Activated CD4-positive, alpha-beta memory T cell treated with anti-CD3 and anti-CD28 coated beads, Interleukin-2, amount 10 ng/mL, durations not matched to agents 7 days and 5 days (primary cell): ENCODE results near the gene MN1. TPM values are rescaled to one million over a fixed set of nuclear protein-coding genes. Genes with fewer than 3 reads are reported as not detected.

Experiments
- CTCF ChIA-PET: fragments of 350-600 bp; sonication (Branson Sonifier 250); formaldehyde crosslinking; loops from one replicate; lab custom pipeline; 2021; ENCODE audit warnings: antibody characterized with exemption, inconsistent platforms; lab: Charles Lee
- POLR2A ChIA-PET: fragments of 350-600 bp; sonication (Branson Sonifier 250); formaldehyde crosslinking; loops from one replicate; lab custom pipeline; 2021; ENCODE audit warnings: antibody characterized with exemption; lab: Charles Lee
- DNase-seq: peaks from one replicate; pipeline ENCODE4 v3.0.0-alpha.2; 2020
- H3K27ac Mint-ChIP-seq: one replicate; pipeline ENCODE4 v1.8.0; 2021; ENCODE audit warnings: mild to moderate bottlenecking, mixed read lengths
- H3K27me3 Mint-ChIP-seq: one replicate; pipeline ENCODE4 v1.8.0; 2021; ENCODE audit warnings: mixed read lengths
- H3K36me3 Mint-ChIP-seq: one replicate; pipeline ENCODE4 v1.8.0; 2021; ENCODE audit warnings: low read depth, mixed read lengths
- H3K4me1 Mint-ChIP-seq: one replicate; pipeline ENCODE4 v1.8.0; 2021; ENCODE audit warnings: mixed read lengths
- H3K4me3 Mint-ChIP-seq: one replicate; pipeline ENCODE4 v1.8.0; 2021; ENCODE audit warnings: mild to moderate bottlenecking, mixed read lengths
- H3K9me3 Mint-ChIP-seq: one replicate; pipeline ENCODE4 v1.8.0; 2021; ENCODE audit warnings: mixed read lengths
- total RNA-seq, 2 experiments: library from RNA; stranded (reverse); gene quantifications; one replicate each; pipeline ENCODE4 v1.2.3, GENCODE V29; 2021

The MN1 gene
- total RNA-seq, 2 experiments from 2014 or later = 0.35 to 0.40 TPM

DNA sequence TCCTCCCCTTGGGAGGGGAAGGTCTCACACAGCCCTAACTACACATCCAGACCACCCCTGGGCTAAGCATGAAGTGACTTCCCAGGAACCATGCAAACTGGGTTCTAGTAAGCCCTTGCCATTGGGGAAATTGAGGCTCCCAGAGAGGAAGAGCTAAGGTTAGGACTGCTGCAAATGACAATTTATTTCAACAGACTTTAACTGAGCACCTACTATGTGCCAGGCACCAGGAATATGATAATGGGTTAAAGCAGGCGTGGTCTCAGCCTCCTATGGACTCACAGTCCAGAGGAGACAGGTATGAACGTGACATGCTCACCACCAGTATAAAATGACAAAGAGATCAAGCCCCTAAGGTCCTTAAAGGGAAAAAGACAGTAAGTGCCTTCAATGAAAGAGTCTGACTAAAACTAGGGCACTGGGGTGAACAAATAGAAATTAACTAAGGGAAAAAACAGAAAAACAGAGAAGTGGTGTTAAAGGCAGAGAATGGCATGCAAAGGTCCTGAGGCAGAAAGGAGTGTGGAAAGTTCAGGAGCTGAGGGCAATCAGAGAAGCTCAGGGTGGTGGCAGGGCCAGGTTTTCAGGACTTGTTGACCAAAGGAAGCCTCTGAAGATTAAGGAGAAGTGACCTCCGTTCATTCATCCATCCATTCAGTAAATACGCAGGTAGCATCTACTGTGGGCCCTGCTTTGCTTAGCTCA is 14.4 kb upstream of the MN1 start:
- no peak overlapping the region for H3K27ac Mint-ChIP-seq
- no peaks in the 10 kb centered on the region for H3K4me1 Mint-ChIP-seq
- no peaks in the 10 kb centered on the region for H3K36me3 Mint-ChIP-seq
- no peak overlapping the region for H3K4me3 Mint-ChIP-seq
- ChIA-PET POLR2A (no interaction called here), CTCF (no interaction called here)
- H3K27me3 Mint-ChIP-seq = no peaks in the 10 kb centered on the region
- no peaks in the 10 kb centered on the region for H3K9me3 Mint-ChIP-seq
- DNase-seq = no peak

DNA sequence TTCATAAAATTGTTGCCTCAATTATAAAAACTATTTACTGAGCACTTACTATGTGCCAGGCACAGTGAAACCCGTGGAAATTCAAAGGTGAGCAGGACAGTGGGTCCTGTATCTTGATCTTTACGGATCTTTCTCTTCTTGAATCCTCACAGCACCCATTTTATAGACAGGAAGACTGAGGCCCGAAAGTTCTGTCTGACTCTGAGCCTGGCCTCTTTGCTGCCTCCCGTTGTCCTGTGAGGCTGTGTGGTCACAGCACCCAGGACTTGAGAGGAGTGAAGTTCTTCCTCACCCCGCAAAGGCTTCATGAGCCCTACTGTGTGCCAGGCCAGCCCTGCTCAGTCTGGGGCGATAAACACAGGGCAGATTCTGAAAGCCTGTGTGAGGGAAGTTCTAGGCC is 13.4 kb upstream of the MN1 start:
- no peaks in the 10 kb centered on the region for H3K9me3 Mint-ChIP-seq
- no peak overlapping the region for H3K27ac Mint-ChIP-seq

DNA sequence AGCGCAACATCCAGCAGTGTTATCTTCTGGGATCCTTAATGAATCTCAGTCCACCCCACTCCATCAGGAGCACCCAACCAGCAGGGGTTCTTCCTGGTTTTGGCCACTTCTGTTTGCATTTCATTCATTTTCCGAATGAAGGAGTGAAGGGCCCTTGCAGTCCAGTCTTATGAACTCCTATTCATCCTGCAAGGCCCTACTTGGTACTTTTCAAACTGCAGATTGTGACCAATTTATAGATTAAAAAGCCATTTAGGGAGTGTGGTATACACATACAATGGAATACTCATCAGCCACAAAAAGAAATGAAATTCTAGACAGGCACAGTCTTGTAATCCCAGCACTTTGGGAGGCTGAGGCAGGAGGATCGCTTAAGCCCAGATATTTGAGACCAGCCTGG is 10.2 kb upstream of the MN1 start:
- Mint-ChIP-seq H3K27ac (no peak overlapping the region), H3K27me3 (peaks cover 7% of the 10 kb centered on the region), H3K36me3 (no peaks in the 10 kb centered on the region), H3K4me3 (no peak overlapping the region), H3K9me3 (no peaks in the 10 kb centered on the region), H3K4me1 (no peaks in the 10 kb centered on the region)
- POLR2A ChIA-PET = no interaction called here
- CTCF ChIA-PET = no interaction called here
- DNase-seq = no peak

More for the DNA sequence above, 13.4 kb upstream of the MN1 start:
- Mint-ChIP-seq H3K4me3 (no peak overlapping the region), H3K4me1 (no peaks in the 10 kb centered on the region), H3K27me3 (no peaks in the 10 kb centered on the region), H3K36me3 (no peaks in the 10 kb centered on the region)
- ChIA-PET POLR2A (no interaction called here), CTCF (no interaction called here)
- DNase-seq = no peak

DNA sequence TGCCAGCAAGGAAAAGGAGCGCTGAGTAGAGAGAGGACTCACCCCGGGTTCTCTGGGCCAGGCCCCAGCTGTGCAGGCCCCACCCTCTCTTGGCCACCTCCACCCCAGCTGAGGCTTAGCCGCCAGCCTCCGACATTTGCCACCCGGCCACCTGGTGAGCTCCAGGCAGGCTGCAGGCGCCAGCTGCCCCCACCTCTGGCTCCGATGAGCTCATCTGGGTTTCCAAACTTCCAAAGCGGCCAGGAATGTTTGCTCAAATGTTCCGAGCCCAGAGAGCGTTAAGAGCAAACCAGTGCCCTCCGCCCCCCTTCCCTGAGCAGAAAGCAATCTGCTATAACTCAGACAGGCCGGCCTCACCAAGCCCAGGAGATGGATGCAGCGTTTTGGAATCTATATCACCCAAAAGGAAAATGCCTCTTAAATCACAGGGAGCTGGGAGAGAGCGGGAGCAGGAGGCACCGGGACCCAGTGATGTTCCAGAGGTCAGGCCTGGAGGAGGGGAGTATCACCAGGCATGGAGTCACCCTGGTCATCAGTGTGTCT is 9.1 kb upstream of the MN1 start:
- peaks cover 7% of the 10 kb centered on the region for H3K27me3 Mint-ChIP-seq
- no peak for DNase-seq
- no peaks in the 10 kb centered on the region for H3K4me1 Mint-ChIP-seq
- CTCF ChIA-PET = interaction anchor here (0.6 kb wide), 1 partner anchor 1135 kb away, joined by 5 read pairs; no protein-coding TSS in a partner anchor
- H3K27ac Mint-ChIP-seq = no peak overlapping the region
- H3K4me3 Mint-ChIP-seq = no peak overlapping the region
- H3K36me3 Mint-ChIP-seq = no peaks in the 10 kb centered on the region
- H3K9me3 Mint-ChIP-seq = no peaks in the 10 kb centered on the region
- POLR2A ChIA-PET = no interaction called here

DNA sequence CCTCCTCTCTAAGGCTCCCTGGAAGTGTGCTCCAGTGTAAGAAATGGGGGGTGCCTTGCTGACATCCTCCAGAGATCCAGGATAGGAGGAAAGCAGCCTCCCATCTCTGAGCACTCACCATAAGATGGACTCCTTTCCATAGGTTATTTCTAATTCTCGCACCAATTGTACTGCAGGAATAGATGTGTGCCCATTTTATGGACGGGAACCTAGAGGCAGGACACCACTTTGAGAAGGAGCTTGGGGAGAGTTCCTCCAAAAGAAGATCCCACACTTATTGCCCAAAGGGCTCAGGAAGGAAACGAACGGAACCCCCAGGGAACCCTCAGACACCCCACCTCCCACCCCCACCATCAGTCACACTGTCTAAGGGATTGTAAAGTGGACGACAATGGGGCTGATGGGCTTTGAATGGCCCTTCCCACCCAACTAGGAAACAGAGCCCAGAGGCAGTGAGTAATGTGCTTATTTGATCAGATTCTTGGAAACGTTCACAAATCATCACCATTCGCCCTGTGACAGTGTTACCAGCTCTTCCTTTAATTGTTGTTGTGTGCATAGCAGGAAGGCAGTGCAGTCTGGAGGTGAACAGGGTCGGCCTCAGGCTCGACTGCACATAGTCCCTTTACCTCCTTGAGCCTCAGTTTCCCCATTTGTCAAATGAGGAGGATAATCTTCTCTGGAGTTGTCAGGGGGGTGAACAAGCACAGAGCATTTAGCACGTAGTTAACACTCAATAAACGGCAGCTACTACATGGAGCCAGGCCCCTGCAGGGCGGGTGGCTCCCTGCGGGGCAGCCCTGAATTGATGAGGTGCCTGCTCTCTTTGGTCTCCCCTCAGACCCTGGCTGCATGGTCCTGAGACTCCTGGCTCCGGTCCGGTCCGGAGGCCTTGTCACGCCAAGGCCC is 8.4 kb upstream of the MN1 start:
- Mint-ChIP-seq H3K27me3 (peaks cover 12% of the 10 kb centered on the region), H3K4me1 (no peaks in the 10 kb centered on the region), H3K36me3 (no peaks in the 10 kb centered on the region), H3K4me3 (no peak overlapping the region), H3K9me3 (no peaks in the 10 kb centered on the region), H3K27ac (no peak overlapping the region)
- CTCF ChIA-PET = interaction anchor here (0.6 kb wide), 1 partner anchor 1134 kb away, joined by 5 read pairs; no protein-coding TSS in a partner anchor
- DNase-seq = no peak
- POLR2A ChIA-PET = no interaction called here

DNA sequence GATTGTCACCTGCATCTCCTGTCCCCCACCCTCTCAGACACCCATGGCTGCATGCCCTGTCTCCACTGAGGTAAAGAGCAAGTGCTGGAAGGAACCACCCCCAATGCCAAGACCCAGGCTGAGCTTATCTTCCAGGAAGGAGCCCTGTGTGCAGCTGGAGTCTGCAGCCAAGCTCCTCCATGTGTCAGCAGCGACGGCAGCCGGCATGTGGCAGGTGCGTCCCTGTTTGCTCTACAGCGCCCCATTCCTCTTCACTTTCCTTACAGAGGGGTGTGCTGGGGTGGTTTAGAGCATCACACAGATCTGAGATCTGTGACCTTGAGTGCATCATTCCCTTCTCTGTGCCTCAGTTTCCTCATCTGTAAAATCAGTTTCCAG is 7.7 kb upstream of the MN1 start:
- Mint-ChIP-seq H3K4me1 (peaks cover 2% of the 10 kb centered on the region), H3K4me3 (no peak overlapping the region), H3K36me3 (no peaks in the 10 kb centered on the region), H3K27me3 (peaks cover 17% of the 10 kb centered on the region), H3K27ac (no peak overlapping the region), H3K9me3 (no peaks in the 10 kb centered on the region)
- CTCF ChIA-PET = no interaction called here
- no peak for DNase-seq
- POLR2A ChIA-PET = no interaction called here

DNA sequence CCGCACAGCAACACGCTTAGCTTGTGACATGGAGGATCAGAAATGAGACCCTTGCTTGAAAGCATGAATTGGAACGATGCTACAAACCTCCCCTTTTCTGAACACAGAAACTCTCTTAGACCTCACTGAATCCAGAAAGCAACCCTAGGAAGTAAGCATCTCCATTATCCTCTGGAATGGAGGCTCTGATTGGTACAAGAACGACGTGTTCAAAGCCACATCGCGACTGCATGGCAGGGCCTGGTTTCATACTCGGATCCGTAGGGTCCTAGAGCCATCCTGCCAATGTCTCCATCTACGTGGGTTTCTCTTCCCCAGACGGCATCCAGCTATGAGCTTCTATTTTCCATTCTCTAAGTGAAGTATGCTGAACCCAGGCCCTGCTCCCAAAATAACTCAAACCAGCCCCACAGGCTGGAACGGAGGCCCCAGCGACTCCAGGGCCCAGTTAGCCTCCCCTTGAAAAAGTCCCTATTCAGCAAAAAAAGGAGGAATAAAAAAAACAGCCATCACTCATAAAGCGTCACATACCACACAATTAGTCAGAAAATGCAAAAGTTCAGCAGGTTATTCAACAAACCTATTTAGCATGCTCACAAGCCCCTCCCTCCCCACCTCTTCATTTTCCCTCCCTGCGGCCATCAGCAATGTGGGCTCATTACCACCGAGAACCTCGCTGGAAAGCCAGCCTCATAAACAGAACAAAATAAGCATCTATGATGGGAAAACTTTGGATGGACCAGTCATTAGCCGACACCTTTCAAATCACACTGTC is 7.1 kb upstream of the MN1 start:
- H3K36me3 Mint-ChIP-seq = no peaks in the 10 kb centered on the region
- CTCF ChIA-PET = no interaction called here

DNA sequence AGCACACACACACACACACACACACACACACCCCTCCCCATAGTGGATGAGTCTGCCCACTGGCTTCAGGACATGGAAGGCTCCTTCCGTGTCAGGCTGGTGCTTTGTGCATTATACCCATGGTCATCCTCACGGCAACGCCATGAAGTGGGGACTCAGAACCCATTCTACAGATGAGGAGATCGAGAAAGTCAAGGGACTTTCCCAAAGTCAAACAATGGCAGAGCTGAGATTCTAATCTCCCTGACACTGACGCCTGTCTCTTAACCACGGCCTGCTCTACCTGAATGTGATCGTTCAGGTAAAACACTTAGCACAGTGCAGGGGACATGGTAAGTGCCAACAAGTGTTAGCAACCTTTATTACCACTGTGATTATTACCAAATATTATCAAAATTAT is 4.3 kb upstream of the MN1 start:
- Mint-ChIP-seq H3K4me1 (peaks cover 9% of the 10 kb centered on the region), H3K36me3 (no peaks in the 10 kb centered on the region)

More for the DNA sequence above, 7.1 kb upstream of the MN1 start:
- Mint-ChIP-seq H3K27ac (no peak overlapping the region), H3K9me3 (no peaks in the 10 kb centered on the region), H3K4me1 (peaks cover 2% of the 10 kb centered on the region), H3K27me3 (peaks cover 18% of the 10 kb centered on the region), H3K4me3 (no peak overlapping the region)
- DNase-seq = no peak
- POLR2A ChIA-PET = no interaction called here

DNA sequence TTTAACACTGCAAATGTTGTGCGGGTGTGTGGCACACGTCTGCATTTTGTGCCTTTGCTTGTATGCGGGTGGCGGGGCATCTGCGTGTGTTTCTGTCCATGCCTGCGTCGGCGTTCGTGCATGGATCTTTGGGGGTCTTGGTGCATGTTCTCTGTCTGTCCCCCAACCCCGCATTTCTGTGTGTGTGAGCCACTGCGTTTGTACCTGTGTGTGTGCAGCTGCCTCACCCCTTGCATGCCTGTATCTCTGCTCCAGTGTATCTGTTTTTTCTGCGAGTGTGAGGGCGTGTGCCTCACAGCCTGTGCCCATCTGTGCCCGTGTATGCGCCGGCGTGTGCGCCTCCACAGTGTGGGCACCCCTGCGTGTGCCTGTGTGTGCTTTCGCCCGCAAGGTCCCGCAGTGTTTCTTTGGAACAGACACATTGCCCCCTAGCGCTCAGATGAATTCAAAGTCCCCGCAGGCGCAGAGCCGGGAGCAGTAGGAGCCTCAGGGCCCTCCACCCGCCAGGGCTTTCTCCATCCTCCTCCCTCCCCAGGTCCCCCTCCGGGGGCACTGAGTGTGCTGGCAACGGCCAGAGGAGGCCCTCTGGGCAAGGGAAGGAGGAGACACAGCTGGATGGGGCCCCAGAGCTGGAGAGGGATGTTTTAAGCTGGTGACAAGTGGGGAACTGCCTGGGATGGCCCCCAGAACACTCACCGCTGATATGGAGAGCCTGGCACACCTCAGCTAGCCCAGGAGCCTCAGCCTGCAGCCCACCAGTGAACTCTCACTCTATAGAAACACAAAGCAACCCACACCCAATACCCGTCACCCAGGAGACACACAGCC is 3.1 kb upstream of the MN1 start:
- ChIA-PET POLR2A (no interaction called here), CTCF (no interaction called here)
- Mint-ChIP-seq H3K4me1 (peaks cover 9% of the 10 kb centered on the region), H3K36me3 (no peaks in the 10 kb centered on the region), H3K27ac (no peak overlapping the region), H3K4me3 (no peak overlapping the region), H3K9me3 (no peaks in the 10 kb centered on the region), H3K27me3 (peaks cover 32% of the 10 kb centered on the region)
- DNase-seq = peak; percentile 47

More for the DNA sequence above, 4.3 kb upstream of the MN1 start:
- peaks cover 32% of the 10 kb centered on the region for H3K27me3 Mint-ChIP-seq
- ChIA-PET POLR2A (no interaction called here), CTCF (no interaction called here)
- H3K4me3 Mint-ChIP-seq = no peak overlapping the region
- H3K9me3 Mint-ChIP-seq = no peaks in the 10 kb centered on the region
- no peak for DNase-seq
- H3K27ac Mint-ChIP-seq = no peak overlapping the region

DNA sequence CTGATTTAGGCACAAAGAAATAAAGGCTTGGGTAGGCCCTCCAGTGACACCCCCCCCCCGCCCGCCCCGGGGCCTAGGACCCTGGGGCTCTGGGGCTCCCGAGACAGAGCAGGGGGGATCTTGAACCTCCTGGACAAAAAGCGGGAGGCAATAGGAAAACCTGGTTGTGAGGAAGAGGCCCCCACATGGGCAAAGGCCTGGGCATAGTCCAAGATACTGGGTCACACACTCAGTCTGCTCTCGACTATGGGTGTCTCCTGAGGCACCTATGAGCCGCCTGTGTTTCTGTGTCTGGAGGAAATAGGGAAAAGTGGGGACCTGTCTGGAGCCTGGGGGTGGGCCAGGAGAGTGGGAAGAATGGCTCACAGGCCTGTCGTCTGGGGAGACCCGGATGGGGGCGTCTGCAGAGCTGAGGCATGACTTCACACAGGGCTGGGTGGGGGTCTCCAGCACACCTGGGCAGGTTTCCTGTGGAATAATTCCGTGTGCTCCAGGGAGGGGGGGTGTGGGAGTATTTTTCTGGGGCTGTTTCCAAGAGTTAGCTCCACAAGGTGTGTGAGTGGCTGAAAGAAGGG is 2.4 kb upstream of the MN1 start:
- H3K4me3 Mint-ChIP-seq = no peak overlapping the region
- POLR2A ChIA-PET = no interaction called here
- H3K27me3 Mint-ChIP-seq = peaks cover 29% of the 10 kb centered on the region
- H3K4me1 Mint-ChIP-seq = peaks cover 9% of the 10 kb centered on the region
- no peaks in the 10 kb centered on the region for H3K36me3 Mint-ChIP-seq
- DNase-seq = no peak
- CTCF ChIA-PET = interaction anchor here (0.9 kb wide), 1 partner anchor 963 kb away, joined by 3 read pairs; no protein-coding TSS in a partner anchor
- no peak overlapping the region for H3K27ac Mint-ChIP-seq
- H3K9me3 Mint-ChIP-seq = no peaks in the 10 kb centered on the region

DNA sequence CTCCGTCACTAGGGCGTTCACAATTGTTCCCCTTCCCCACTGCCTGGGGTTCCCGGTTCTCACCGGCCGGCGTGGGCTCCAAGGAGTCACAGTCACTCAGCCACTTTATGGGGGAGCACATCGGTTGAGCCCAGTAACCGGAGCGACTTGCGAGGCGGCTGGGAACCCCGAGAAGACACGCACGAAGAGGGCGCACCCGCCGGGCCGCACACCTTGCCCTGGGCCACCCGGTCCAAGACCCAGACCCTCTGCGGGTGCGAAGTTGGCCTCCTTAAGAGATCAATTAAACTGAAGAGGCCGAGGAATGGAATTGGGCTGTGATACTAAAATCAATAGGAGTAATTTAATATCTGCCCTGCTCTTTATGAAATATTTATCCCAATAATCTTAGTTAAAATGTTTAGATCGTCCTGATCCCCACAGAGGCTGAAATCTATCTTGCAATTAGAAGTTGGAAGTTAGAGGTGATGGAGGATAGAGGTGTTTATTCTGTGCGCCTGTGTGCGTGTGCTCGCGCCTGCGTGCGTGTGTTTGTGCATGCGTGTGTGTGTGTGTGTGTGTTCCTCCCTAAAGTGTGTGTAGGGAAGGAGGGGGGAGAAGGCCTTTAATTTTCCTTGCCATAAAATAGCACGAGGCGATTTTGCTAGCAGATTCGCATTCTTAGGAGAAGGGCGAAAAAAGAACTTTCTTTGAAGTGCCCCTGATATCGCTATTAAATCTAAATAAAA is 954 bp upstream of the MN1 start:
- Mint-ChIP-seq H3K36me3 (no peaks in the 10 kb centered on the region), H3K27me3 (peaks cover 30% of the 10 kb centered on the region), H3K27ac (no peak overlapping the region), H3K4me1 (peaks cover 9% of the 10 kb centered on the region), H3K4me3 (peak overlapping the region; percentile 68), H3K9me3 (no peaks in the 10 kb centered on the region)
- CTCF ChIA-PET = no interaction called here
- no peak for DNase-seq
- POLR2A ChIA-PET = no interaction called here
